UCSD-AML1 (cell line): Measurements from ENCODE around the gene TSHZ1.

Experiments
- DNase-seq: peaks from one replicate; lab custom pipeline; 2025; ENCODE audit not compliant: unreplicated experiment; lab: John Stamatoyannopoulos, UW

Gene TSHZ1

DNA sequence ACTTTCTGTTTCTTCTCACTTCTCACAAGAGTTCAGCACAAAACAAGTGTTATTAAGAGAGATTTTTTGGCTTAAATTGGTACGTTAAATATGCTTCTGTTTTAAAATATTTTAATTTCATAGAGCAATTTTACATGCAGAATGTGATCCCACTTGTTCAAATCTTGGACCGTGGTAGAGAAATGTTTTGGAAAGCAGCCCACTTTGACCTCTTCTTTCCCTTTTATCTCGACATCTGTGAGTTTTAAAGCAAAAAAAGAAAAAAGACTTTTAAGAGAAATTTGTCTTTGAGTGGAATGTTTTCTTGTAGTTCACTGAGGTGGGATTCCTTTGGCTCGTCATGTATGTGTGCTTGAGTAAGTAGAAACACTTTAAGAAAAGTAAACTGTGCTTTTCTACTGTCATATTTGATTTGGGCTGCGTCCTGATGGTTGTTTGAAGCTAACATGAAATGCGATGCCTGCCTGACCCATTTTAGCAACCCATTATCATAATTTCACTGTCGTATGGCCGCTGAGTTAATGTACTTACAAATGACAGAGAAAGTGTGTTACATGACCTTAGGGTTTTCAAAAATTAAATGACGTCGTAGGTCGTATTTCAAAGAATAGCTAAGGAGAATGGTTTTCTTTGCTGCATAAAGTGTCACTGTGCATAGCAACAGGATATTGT, 54.5 kb downstream of the TSHZ1 start:
- DNase-seq = no peak

DNA sequence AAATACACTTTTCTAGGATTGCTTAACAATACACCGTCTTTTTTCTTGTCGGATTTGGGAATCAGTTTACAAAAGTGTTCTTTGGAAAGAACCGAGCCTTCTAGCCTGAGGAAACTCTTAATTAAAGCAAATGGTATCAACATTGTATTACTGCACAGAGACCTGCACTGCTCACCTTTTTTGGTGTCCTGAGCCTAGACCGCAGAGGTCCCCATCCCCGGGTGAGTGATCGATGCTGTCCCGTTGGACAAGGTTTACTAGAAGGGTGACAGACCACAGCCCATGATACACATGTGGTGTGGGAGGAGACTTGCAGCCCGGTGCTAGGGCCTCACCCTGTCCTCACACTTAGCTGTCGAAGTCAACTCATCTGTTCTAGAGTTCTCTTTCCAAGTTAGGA, 55.3 kb downstream of the TSHZ1 start:
- DNase-seq = no peak

DNA sequence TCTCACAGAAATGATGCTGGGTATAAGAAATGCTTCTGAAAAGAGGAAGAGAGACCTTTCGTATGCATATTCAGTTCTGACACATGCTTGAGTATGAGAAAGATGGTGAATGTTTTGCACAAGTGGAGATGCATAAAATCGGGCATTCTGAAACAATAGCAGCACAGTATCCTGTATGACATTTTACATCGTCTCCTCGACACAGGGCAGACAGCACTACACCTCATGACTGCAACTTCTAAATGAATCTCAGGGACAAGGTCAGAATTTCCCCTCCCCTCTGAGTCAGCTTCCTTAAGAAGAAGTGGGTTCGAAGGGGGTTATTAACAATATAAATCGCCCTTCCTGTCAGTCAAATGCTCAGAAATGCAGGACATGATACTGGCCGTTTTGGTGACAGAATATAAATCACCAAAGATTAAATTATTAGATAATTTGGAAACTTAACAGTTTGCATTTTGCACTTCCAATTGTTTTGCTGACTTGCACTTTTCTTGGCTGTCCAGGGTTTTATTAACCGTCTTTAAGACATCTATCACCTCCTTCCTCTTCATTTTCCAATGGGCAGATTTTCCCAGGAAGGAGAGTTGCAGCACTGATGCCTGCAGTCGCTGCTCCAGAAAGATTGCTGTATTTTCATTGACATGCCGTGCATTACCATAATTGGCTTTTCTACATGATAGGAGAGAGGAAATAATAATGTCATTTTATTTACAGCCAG, 57.2 kb downstream of the TSHZ1 start:
- DNase-seq = no peak

DNA sequence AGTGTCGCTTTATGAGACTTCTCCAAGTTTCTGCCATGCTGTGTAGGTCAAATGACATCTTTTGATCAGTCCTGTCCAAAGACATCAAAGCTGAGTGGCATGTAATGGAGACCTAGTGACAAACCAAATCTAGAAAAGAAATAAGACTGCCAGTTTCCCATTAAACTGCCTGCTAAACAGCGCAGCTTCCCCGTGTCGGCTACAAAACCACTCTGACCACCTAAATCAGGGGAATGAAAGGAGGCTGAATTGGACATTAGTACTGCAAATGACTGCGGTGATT, 57.7 kb downstream of the TSHZ1 start:
- no peak for DNase-seq

DNA sequence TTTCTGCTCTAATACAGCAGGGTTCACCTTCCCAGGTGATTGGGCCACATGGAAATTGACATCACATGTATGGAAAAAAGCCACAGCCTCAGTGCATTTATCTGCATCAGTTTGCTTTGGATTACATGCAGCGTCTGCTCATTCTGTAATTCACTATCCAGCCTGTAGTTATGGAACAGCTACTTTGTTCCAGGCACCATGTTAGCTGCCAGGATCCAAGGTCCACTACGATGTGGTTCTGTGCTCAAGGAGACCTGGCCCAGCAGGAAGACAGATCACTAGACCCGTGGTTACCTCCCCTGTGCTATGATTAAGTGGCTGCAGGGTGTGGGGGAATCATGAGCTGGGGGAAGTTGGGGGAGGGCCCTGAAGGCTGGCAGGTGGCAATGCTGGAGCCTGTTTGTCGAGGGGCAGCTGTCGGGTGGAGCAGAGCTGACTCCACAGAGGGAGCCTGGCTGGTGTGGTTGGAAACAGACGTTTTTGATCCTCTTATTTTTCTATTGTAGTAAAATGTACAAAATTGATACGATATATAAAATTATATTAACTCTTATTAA, 58.6 kb downstream of the TSHZ1 start:
- peak; percentile 26 for DNase-seq

DNA sequence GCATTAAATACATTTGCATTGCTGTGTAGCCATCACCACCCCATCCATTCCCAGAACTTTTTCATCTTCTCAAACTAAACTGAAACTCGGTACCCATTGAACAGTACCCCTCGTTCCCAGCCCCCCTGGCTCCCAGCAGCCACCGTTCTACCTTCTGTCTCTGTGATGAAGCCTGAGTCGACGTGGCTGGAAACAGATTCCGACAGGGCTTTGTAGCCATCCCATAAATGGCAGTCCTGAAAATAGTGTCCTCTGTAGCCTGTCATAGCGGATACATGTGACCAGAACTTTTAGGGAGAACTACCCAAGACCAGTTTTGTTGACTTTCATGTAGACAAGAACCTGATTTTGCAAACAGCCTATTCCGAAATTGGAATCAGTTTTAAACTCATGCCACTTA, 59.1 kb downstream of the TSHZ1 start:
- DNase-seq = no peak

DNA sequence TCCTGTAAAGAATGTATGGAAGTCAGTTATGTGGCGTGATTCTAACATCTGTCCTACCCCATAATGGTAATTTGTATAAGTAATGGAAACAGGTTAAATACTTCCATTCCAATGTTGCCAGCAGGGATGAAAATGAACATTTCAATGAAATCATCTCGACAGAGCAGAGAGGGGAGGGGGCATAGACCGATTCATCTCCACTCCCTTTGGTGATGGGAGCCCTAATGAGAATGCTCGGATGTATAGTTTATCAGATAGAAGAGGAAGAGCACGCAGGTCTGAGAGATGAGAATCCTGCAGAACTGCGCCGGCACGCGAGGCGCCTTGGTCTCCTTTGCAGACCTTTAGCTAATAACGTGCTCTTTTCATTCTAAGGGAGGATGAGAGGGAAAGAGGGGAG, 61.4 kb downstream of the TSHZ1 start:
- no peak for DNase-seq

DNA sequence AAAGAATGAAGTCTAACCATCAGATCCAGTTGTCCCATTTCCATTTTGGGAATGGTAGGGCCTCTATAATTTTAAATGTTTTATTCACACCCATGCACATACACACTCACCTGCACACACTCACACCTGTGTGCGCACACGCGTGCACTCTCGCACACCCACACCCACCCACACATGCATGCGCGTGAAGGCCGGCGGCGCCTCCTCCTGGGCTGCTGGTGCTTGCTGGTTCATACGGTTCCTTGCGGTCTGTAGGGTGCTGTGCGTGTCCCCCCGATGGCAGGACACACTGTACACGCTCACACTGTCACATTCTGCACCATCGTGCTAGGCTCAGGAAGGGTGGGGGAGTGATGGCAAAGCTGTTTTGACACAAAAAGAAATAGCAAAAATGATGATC, 63.2 kb downstream of the TSHZ1 start:
- no peak for DNase-seq

DNA sequence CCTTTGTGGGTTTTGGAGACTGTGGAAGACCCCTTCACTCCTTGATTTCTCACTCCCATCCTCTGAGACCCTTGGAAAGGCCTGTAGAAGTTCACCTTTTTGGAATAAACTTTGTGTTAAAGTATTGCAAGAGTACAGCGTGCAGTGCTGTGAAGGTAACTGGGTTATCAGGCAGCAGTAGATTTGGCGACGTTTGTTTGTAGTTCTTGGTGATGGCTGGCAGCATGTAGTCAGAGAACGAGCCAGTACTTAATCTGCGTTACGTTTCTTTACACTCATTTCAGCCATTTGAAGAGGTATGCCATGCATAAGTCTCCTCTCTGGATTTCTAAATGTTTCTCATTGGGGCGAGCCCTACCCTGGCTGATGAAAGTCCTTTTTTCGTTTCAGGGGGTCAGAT, 64.6 kb downstream of the TSHZ1 start:
- DNase-seq = no peak

DNA sequence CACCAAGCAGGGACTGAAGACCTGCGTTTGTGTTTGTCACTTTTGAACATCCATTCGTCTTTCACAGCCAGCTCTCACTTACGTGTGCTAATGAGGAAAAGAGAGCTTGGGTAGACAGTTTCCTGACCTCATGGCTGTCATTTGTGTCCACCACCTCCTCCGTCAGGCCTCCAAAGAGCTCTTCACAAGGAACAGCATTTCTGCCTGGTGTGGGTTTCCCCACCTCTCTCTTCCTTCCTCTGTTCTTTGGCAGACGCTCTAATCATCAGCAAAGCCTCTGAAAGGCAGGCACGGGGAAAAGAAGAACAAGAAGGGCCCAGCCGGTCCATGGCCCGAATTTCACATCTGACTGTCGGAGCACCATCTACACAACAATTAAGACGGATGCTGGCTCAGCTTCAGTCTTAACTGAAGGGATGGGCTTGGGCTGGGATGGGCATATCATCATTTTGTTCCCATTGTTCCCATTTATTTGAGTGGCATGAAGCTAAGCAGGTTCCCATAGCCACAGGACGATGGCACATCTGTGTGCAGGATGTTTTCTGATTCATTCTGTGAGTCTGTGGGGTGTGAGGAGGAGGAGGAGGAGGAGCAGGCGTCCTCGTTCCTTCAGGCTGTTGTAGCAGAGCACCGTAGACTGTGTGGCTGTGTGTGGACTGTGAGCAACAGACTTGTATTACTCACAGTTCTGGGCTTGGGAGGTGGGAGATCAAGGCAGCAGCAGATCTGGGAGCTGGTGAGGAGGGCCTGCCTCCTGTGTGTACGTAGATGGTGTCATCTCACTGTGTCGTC, 66.4 kb downstream of the TSHZ1 start:
- DNase-seq = peak; percentile 38

DNA sequence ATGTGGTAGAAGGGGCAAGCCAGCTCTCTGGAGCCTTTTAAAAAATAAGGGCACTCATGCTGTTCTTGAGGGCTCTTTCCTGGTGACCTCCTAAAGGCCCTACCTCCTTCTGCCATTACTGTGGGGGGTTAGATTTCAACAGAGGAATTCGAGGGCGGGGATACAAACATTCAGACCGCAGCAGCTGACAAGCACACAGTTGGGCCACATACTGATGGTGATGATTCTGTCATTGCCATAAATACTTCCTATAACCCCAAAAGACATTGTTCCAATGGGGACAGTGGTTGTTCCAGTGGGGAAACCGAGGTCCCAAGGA, 67.0 kb downstream of the TSHZ1 start:
- DNase-seq = no peak

DNA sequence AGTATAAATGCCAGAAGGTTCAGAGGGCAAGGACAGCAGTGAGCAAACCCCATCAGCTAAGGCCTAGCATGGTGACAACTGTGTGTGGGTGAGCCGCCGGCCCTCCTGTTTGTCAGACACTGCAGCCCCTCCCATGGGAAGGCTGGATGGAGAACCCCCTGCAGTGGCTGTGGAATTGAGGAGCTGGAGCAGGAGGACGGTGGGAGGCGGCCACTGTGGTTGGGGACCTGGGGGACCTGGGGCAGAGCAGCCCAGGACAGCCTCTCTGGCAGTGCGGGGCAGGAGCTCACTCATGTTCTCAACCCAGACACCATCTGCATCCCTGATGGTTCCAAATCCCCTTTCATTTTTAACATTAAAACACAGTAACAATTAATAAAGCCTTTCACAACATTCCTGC, 68.8 kb downstream of the TSHZ1 start:
- no peak for DNase-seq

DNA sequence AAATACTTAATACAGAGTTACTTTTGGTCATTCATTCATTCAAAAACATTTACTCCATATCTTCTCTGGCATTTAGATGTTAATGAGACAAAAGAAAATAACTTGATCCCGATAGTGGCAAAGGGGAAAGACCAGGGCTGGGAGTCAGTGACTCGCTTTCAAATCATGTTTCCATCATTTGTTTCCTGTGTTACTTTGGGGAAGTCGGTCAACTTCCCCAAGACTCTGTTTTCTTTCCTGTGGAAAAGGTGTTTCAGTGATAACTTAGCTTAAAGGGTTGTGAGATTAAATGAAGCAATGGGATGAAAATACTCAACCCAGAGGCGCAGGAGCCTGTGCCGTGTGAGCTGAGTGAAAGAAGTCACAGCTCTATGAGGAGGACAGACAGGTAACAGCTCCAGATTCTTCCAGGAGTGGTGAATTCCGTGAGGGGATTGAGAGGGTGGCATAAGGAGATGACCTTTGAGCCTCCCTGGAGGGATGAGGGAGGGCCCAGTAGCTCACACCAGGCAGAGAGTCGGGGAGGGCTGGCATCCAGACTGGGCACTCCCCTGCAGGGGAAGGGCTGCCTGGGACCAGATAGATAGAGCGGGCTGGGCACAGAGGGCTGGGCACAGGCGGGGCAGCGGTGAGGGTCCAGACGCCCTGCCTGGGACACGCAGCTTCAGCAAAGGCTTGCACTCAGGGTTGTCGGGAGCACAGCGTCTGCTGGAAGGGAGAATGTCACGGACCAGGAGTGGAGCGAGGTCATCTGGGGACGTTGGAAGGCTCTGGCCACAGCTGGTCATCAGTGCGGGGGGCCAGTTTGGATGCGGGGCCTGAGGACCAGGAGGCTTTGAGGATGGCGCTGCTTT, 70.1 kb downstream of the TSHZ1 start:
- DNase-seq = peak; percentile 40

DNA sequence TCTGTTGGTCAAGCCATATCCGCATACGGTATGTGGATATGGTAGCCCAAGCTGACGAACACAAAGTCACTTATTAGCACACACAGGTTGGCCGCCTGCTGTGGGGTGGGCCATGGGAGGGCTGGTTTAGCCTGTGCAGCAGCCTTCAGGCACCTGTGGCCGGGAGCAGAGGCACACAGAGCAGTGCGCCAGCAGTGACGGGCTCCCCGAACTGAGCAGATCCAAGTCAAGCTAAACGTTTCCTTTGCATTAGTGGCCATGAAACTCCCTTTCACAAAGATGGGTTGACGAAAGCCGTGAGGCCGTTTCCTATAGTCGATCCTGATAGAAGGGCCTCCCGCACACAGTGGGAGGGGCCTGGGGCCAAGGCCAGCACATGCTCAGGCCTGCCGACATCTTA, 72.1 kb downstream of the TSHZ1 start:
- DNase-seq = no peak

DNA sequence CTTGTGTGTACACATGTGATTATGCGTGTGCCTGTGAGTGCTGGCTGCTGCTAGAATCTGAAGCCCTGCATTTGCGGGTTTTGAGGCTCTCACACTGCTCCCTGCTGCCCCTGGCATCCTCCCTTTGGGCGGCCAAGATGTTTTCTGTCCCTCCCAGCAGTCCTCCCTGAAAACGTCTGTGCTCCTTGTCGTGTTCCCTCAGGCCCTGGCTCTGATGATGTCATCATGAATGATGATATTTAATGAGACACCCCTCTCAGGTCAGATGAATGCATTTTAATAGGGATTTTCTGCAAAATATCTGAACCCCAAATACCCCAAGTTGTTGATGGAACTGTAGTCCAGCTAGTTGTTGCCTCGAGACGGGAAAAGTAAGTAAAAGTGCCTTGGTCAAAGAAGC, 73.1 kb downstream of the TSHZ1 start:
- no peak for DNase-seq

DNA sequence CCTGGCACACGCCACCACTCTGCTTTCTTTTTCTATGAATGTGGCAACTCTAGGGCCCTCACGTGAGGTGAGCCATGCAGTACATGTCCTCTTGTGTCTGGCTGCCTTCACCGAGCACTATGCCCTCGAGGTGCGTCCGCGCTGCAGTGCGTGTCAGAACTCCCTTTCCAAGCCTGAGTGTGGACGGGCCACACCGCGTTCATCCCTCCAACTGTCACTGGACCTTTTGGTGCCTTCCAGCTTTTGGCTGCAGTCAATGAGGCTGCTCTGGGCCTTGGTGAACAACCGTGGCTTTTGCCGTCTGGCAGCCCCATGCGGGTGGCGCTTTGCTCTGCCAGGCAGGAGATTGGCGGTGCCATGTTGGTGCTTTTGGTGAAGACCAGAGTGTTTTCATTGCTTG, 74.0 kb downstream of the TSHZ1 start:
- no peak for DNase-seq

DNA sequence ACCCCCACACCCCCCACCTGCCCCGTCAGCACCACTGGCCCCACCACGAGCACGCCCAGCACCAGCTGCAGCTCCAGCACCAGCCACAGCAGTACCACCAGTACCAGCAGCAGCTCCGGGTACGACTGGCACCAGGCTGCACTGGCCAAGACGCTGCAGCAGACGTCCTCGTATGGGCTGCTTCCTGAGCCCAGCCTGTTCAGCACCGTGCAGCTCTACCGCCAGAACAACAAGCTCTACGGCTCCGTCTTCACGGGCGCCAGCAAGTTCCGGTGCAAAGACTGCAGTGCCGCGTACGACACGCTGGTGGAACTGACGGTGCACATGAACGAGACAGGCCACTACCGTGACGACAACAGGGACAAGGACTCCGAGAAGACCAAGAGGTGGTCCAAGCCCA, 75.3 kb downstream of the TSHZ1 start:
- no peak for DNase-seq

DNA sequence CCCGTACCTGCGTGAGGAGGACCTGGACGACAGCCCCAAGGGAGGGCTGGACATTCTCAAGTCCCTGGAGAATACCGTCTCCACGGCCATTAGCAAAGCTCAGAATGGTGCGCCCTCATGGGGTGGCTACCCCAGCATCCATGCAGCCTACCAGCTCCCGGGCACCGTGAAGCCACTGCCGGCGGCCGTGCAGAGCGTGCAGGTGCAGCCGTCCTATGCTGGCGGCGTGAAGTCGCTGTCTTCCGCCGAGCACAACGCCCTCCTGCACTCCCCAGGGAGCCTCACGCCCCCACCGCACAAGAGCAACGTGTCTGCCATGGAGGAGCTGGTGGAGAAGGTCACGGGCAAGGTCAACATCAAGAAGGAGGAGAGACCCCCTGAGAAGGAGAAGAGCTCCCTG, 76.4 kb downstream of the TSHZ1 start:
- DNase-seq = no peak

DNA sequence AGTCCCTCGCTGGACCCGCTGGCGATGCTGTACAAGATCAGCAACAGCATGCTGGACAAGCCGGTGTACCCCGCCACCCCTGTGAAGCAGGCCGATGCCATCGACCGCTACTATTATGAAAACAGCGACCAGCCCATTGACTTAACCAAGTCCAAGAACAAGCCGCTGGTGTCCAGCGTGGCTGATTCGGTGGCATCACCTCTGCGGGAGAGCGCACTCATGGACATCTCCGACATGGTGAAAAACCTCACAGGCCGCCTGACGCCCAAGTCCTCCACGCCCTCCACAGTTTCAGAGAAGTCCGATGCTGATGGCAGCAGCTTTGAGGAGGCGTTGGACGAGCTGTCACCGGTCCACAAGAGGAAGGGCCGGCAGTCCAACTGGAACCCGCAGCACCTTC, 77.1 kb downstream of the TSHZ1 start:
- no peak for DNase-seq

DNA sequence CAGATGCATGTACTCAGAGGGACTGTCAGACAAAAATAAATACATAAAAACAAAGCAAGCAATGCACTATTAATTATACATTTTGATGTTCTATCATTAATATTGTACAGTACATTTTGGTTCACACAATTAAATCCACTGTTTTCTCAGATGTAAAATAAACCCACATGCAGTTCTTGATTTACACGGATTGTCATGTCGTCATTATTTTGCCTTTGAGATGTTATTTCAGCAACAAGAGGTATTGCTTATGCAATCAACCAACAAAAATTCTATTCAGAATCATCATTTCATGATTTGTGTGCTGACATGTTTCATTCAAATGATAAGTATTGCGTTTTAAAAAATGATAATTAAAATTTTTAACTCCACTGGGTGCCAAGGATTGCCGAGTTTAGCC, 79.2 kb downstream of the TSHZ1 start:
- no peak for DNase-seq

DNA sequence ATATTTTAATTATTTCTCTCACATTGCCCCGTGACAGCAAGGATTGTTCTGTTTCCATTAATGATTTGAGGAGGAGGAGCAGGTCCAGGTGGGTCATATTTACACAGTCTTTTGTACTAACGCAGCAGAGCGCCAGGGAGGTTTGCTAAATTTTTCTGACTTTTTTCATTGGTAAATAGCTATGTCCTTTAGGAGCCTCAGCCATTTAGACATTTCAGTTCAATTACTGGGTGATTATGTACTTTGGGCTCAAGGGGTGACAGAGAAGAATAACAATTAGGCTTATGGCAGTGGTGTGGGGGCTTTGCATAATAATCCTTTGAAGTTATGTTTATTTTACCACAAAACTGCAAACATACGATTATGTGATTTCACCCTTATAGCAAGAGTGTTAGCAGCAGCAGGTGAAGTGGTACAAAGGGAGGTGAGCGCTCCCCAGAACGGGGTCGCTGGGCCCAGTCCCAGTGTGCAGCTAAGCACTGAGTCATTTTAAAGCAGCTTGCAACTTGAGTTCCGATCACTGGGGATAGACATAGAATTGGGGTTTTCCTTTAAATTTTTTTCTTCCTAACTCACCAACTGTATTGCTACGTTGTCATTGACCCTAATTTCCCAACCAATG, 80.3 kb downstream of the TSHZ1 start:
- DNase-seq = no peak
